HepG2 (cell line): ENCODE data around the gene CCDC191. TPM values are rescaled to one million over a fixed set of nuclear protein-coding genes. Genes with fewer than 3 reads are reported as not detected.

ENCODE experiments used
- ATF7 ChIP-seq, 2 experiments: fragments of 450-650 bp in 1 of 2; sonication (generic) in 1 of 2; formaldehyde crosslinking in 1 of 2; IDR thresholded peaks; 2 replicates each; pipeline versions ENCODE4 v1.4.0 to v1.6.1; 2016 to 2020; ENCODE audit warnings: antibody characterized with exemption in 1 of 2, mild to moderate bottlenecking in 1 of 2, missing genetic modification reagents in 1 of 2
- CHD4 ChIP-seq: fragments of 200-600 bp; sonication (generic); IDR thresholded peaks from 2 replicates; pipeline ENCODE4 v1.7.0; 2017; ENCODE audit warnings: mild to moderate bottlenecking, low read length, borderline replicate concordance
- ETV5 ChIP-seq: IDR thresholded peaks from 2 replicates; pipeline ENCODE4 v1.6.1; 2018; ENCODE audit warnings: missing biosample characterization, missing genetic modification reagents, inconsistent platforms, borderline replicate concordance
- FOXK2 ChIP-seq: fragments of 450-650 bp; IDR thresholded peaks from 2 replicates; pipeline ENCODE4 v1.6.1; 2016
- JARID2 ChIP-seq: sonication (generic); formaldehyde crosslinking; IDR thresholded peaks from 2 replicates; pipeline ENCODE4 v1.8.1; 2023; ENCODE audit warnings: missing genetic modification reagents, inconsistent platforms; ENCODE audit not compliant: insufficient replicate concordance
- MBNL3 ChIP-seq: fragments of 250-450 bp; sonication (Bioruptor Pico); conservative IDR thresholded peaks from 2 replicates; pipeline ENCODE4 v1.8.0; 2022; ENCODE audit warnings: mild to moderate bottlenecking, inconsistent platforms
- NCOA5 ChIP-seq: sonication (generic); formaldehyde crosslinking; IDR thresholded peaks from 2 replicates; pipeline ENCODE4 v1.4.0; 2020; ENCODE audit warnings: missing genetic modification reagents
- RAD21 ChIP-seq: fragments of 450-650 bp; formaldehyde crosslinking; IDR thresholded peaks from 2 replicates; pipeline ENCODE4 v1.5.0; 2020; ENCODE audit warnings: mild to moderate bottlenecking
- RBFOX2 ChIP-seq: fragments of 200-400 bp; formaldehyde crosslinking; IDR thresholded peaks from 2 replicates; pipeline ENCODE4 v1.6.1; 2017; ENCODE audit warnings: low read depth, mild to moderate bottlenecking, low read length
- ZNF17 ChIP-seq: sonication (generic); formaldehyde crosslinking; IDR thresholded peaks from 2 replicates; pipeline ENCODE4 v1.5.0; 2020; ENCODE audit warnings: mild to moderate bottlenecking, missing genetic modification reagents
- ZNF224 ChIP-seq: sonication (generic); formaldehyde crosslinking; IDR thresholded peaks from 2 replicates; pipeline ENCODE4 v1.5.0; 2020; ENCODE audit warnings: mild to moderate bottlenecking, missing genetic modification reagents
- polyA plus RNA-seq, 8 experiments: library from polyadenylated mRNA; depleted of rRNA in 3 of 8; stranded (reverse) in 7 of 8; unstranded in 1 of 8; fragments of >200 nt; fragmentation: Illumina TruSeq in 4 of 8; extraction: Trizol in 4 of 8; gene quantifications; 2 replicates each; pipeline versions ENCODE4 v1.2.1 to v1.2.3, GENCODE V29; 2011 to 2016; ENCODE audit warnings: low read depth in 4 of 8, missing spikeins in 1 of 8, mixed read lengths in 1 of 8; ENCODE audit not compliant: insufficient read depth in 1 of 8
- total RNA-seq, 5 experiments: library from RNA; depleted of rRNA; stranded (reverse); fragments of >200 nt; fragmentation: Illumina TruSeq; extraction: Trizol; gene quantifications; 2 replicates each; pipeline ENCODE4 v1.2.3, GENCODE V29; 2016; ENCODE audit warnings: low read depth in 1 of 5
- TF ChIP-seq, protein P1 (sequence below): sonication (generic); formaldehyde crosslinking; IDR thresholded peaks from 2 replicates; pipeline ENCODE4 v1.4.0; 2020; ENCODE audit warnings: mild to moderate bottlenecking, missing genetic modification reagents, borderline replicate concordance
- TF ChIP-seq, protein P2 (sequence below): sonication (generic); formaldehyde crosslinking; IDR thresholded peaks from 2 replicates; pipeline ENCODE4 v1.8.1; 2023; ENCODE audit warnings: mild to moderate bottlenecking, inconsistent platforms, moderate library complexity, missing genetic modification reagents, borderline replicate concordance
- TF ChIP-seq, protein P3 (sequence below): sonication (generic); formaldehyde crosslinking; IDR thresholded peaks from 2 replicates; pipeline ENCODE4 v1.4.0; 2020; ENCODE audit warnings: mild to moderate bottlenecking, missing genetic modification reagents
- TF ChIP-seq, protein P4 (sequence below): sonication (generic); formaldehyde crosslinking; IDR thresholded peaks from 2 replicates; pipeline ENCODE4 v1.5.1; 2020; ENCODE audit warnings: missing genetic modification reagents, mild to moderate bottlenecking, borderline replicate concordance
- TF ChIP-seq, protein P5 (sequence below): sonication (generic); formaldehyde crosslinking; conservative IDR thresholded peaks from 2 replicates; pipeline ENCODE4 v1.4.0; 2020; ENCODE audit warnings: missing genetic modification reagents

CCDC191 gene
- total and polyA plus RNA-seq, 2 of the 13 experiments (the other 11 are each of a cell fraction or from before 2014, with no cell fraction given): 0.91 to 1.4 TPM

DNA sequence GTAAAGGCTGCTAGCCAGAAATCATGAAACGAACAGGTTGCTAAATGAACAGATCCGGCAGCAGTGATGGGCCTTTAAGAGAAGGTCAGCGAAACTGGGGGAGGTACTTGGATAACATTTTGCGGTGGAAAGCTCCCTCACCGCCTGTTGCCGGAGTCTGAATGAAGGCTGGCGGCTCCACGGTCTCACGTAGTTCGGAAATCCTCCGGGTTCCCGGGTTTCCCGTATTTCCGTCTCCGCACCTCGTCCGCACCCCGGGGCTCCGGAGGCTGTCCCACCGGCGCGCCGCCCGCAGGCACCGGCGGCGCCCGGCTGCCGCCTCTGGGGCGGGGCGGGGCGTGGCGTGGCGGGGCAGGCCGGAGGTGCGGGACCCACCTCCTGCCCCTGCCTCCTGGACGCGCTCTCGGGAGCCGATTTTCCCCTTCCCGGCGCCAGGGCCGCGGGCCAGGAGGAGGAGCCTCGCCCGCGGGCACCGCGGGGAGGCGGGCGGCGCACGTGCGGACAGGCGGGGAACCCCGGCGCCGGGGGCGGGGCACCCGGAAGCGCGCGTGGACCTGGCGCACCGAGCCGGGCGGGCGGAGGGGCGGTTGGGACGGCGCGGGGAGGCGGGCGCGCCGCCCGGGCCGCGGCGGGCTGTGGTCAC is 108.8 kb downstream of the CCDC191 start, which contains the start of gene ZDHHC23 (continued):
- TF ChIP-seq, protein P1, sequence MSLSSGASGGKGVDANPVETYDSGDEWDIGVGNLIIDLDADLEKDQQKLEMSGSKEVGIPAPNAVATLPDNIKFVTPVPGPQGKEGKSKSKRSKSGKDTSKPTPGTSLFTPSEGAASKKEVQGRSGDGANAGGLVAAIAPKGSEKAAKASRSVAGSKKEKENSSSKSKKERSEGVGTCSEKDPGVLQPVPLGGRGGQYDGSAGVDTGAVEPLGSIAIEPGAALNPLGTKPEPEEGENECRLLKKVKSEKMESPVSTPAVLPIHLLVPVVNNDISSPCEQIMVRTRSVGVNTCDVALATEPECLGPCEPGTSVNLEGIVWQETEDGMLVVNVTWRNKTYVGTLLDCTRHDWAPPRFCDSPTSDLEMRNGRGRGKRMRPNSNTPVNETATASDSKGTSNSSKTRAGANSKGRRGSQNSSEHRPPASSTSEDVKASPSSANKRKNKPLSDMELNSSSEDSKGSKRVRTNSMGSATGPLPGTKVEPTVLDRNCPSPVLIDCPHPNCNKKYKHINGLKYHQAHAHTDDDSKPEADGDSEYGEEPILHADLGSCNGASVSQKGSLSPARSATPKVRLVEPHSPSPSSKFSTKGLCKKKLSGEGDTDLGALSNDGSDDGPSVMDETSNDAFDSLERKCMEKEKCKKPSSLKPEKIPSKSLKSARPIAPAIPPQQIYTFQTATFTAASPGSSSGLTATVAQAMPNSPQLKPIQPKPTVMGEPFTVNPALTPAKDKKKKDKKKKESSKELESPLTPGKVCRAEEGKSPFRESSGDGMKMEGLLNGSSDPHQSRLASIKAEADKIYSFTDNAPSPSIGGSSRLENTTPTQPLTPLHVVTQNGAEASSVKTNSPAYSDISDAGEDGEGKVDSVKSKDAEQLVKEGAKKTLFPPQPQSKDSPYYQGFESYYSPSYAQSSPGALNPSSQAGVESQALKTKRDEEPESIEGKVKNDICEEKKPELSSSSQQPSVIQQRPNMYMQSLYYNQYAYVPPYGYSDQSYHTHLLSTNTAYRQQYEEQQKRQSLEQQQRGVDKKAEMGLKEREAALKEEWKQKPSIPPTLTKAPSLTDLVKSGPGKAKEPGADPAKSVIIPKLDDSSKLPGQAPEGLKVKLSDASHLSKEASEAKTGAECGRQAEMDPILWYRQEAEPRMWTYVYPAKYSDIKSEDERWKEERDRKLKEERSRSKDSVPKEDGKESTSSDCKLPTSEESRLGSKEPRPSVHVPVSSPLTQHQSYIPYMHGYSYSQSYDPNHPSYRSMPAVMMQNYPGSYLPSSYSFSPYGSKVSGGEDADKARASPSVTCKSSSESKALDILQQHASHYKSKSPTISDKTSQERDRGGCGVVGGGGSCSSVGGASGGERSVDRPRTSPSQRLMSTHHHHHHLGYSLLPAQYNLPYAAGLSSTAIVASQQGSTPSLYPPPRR (CRISPR knock-in tag): no peak
- TF ChIP-seq JARID2 (CRISPR knock-in tag): no peak
- TF ChIP-seq RBFOX2: no peak
- no peak for TF ChIP-seq CHD4
- TF ChIP-seq, protein P2, sequence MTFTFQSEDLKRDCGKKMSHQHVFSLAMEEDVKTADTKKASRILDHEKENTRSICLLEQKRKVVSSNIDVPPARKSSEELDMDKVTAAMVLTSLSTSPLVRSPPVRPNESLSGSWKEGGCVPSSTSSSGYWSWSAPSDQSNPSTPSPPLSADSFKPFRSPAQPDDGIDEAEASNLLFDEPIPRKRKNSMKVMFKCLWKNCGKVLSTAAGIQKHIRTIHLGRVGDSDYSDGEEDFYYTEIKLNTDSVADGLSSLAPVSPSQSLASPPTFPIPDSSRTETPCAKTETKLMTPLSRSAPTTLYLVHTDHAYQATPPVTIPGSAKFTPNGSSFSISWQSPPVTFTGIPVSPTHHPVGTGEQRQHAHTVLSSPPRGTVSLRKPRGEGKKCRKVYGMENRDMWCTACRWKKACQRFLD: no peak
- no peak for TF ChIP-seq NCOA5 (CRISPR knock-in tag)
- TF ChIP-seq FOXK2: no peak
- no peak for TF ChIP-seq ATF7 (IDR thresholded peaks at IDR 0.05)
- no peak for TF ChIP-seq ATF7 (CRISPR knock-in tag; IDR thresholded peaks at IDR 0.05)
- 0 out of 2 replicates have a peak, but pooled peaks have one; percentile 12 for TF ChIP-seq RAD21 (CRISPR knock-in tag)
- no peak for TF ChIP-seq ZNF224 (CRISPR knock-in tag)
- TF ChIP-seq, protein P3, sequence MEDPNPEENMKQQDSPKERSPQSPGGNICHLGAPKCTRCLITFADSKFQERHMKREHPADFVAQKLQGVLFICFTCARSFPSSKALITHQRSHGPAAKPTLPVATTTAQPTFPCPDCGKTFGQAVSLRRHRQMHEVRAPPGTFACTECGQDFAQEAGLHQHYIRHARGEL (CRISPR knock-in tag): no peak
- TF ChIP-seq ETV5 (CRISPR knock-in tag): no peak
- no peak for TF ChIP-seq MBNL3 (CRISPR knock-in tag)
- TF ChIP-seq, protein P4, sequence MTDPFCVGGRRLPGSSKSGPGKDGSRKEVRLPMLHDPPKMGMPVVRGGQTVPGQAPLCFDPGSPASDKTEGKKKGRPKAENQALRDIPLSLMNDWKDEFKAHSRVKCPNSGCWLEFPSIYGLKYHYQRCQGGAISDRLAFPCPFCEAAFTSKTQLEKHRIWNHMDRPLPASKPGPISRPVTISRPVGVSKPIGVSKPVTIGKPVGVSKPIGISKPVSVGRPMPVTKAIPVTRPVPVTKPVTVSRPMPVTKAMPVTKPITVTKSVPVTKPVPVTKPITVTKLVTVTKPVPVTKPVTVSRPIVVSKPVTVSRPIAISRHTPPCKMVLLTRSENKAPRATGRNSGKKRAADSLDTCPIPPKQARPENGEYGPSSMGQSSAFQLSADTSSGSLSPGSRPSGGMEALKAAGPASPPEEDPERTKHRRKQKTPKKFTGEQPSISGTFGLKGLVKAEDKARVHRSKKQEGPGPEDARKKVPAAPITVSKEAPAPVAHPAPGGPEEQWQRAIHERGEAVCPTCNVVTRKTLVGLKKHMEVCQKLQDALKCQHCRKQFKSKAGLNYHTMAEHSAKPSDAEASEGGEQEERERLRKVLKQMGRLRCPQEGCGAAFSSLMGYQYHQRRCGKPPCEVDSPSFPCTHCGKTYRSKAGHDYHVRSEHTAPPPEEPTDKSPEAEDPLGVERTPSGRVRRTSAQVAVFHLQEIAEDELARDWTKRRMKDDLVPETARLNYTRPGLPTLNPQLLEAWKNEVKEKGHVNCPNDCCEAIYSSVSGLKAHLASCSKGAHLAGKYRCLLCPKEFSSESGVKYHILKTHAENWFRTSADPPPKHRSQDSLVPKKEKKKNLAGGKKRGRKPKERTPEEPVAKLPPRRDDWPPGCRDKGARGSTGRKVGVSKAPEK (CRISPR knock-in tag): no peak
- no peak for TF ChIP-seq ZNF17 (CRISPR knock-in tag)
- TF ChIP-seq, protein P5, sequence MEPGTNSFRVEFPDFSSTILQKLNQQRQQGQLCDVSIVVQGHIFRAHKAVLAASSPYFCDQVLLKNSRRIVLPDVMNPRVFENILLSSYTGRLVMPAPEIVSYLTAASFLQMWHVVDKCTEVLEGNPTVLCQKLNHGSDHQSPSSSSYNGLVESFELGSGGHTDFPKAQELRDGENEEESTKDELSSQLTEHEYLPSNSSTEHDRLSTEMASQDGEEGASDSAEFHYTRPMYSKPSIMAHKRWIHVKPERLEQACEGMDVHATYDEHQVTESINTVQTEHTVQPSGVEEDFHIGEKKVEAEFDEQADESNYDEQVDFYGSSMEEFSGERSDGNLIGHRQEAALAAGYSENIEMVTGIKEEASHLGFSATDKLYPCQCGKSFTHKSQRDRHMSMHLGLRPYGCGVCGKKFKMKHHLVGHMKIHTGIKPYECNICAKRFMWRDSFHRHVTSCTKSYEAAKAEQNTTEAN (CRISPR knock-in tag): 0 out of 2 replicates have a peak, but pooled peaks have one; percentile 20
